Gastroesophageal sphincter (tissue), 3 donors: Measurements from ENCODE around the gene RAB11FIP2.

Source experiments
- CTCF ChIP-seq, 4 experiments: fragments of 200-600 bp in 2 of 4; fragments of 450-650 bp in 2 of 4; sonication (generic) in 1 of 4; IDR thresholded peaks; one replicate each; pipeline ENCODE4 v1.5.1; 2017 to 2019; ENCODE audit warnings: antibody characterized with exemption in 4 of 4, mild to moderate bottlenecking in 2 of 4, moderate library complexity in 2 of 4
- EP300 ChIP-seq: sonication (generic); formaldehyde crosslinking; IDR thresholded peaks from one replicate; pipeline ENCODE4 v1.6.1; 2017; ENCODE audit warnings: antibody characterized with exemption, mild to moderate bottlenecking
- POLR2A ChIP-seq, 2 donors: fragments of 450-650 bp; IDR thresholded peaks; one replicate each; pipeline ENCODE4 v1.6.1; 2017; ENCODE audit warnings: antibody characterized with exemption in 2 of 2, mild to moderate bottlenecking in 2 of 2, moderate library complexity in 1 of 2

GRCh38 chr10:118058371-118058770 lies 11.6 kb upstream of the RAB11FIP2 start:
- no peak for TF ChIP-seq CTCF (IDR thresholded peaks at IDR 0.05)
- TF ChIP-seq POLR2A (IDR thresholded peaks at IDR 0.05), result no peak
- no peak for TF ChIP-seq EP300
